ENCODE measurements around the gene PRDM15.

GRCh38 chr21:41858466-41859296 is 20.5 kb downstream of the PRDM15 start:
- TF ChIP-seq CTCF (IDR thresholded peaks at IDR 0.05) = no peak
- TF ChIP-seq POLR2A (IDR thresholded peaks at IDR 0.05) = no peak

Measured in thyroid gland (tissue), 4 donors.